ENCODE results near the gene DBNL.

GRCh38 chr7:44046321-44047061, 2.0 kb downstream of the DBNL start:
- TF ChIP-seq EHMT2 (IDR thresholded peaks at IDR 0.05; ENCODE audit: low read depth), result no peak
- no peak for TF ChIP-seq RNF2 (IDR thresholded peaks at IDR 0.05; ENCODE audit: borderline replicate concordance, low read depth)
- no peak for TF ChIP-seq CTCF (IDR thresholded peaks at IDR 0.05)
- no peak for TF ChIP-seq RFX5 (IDR thresholded peaks at IDR 0.05)
- TF ChIP-seq EP300 (IDR thresholded peaks at IDR 0.05), result no peak
- TF ChIP-seq RAD21 (conservative IDR thresholded peaks at IDR 0.05 in 1 of 2, IDR thresholded peaks at IDR 0.05 in 1 of 2), result no peak
- TF ChIP-seq ZFP36 (IDR thresholded peaks at IDR 0.05; ENCODE audit: borderline replicate concordance, partially characterized antibody), result no peak
- TF ChIP-seq FOSB (CRISPR knock-in tag; IDR thresholded peaks at IDR 0.05), result no peak
- no peak for TF ChIP-seq SMC3 (IDR thresholded peaks at IDR 0.05)
- TF ChIP-seq CEBPB (IDR thresholded peaks at IDR 0.05), result no peak

All from A549 (cell line).